OCI-LY7 (cell line): ENCODE measurements around the gene PRKG1.

Source experiments
- EZH2phosphoT487 ChIP-seq: fragments of 200-600 bp; sonication (generic); IDR thresholded peaks from 2 replicates; pipeline ENCODE4 v1.6.1; 2018; ENCODE audit warnings: low read depth, borderline replicate concordance, mild to moderate bottlenecking, mixed run types, antibody characterized with exemption, low read length, moderate library complexity, mixed read lengths
- TF ChIP-seq, protein P1 (sequence below): fragments of 200-600 bp; sonication (generic); conservative IDR thresholded peaks from 2 replicates; pipeline ENCODE4 v1.5.1; 2014; ENCODE audit warnings: mild to moderate bottlenecking, antibody characterized with exemption, low read length, moderate library complexity, mixed read lengths

DNA sequence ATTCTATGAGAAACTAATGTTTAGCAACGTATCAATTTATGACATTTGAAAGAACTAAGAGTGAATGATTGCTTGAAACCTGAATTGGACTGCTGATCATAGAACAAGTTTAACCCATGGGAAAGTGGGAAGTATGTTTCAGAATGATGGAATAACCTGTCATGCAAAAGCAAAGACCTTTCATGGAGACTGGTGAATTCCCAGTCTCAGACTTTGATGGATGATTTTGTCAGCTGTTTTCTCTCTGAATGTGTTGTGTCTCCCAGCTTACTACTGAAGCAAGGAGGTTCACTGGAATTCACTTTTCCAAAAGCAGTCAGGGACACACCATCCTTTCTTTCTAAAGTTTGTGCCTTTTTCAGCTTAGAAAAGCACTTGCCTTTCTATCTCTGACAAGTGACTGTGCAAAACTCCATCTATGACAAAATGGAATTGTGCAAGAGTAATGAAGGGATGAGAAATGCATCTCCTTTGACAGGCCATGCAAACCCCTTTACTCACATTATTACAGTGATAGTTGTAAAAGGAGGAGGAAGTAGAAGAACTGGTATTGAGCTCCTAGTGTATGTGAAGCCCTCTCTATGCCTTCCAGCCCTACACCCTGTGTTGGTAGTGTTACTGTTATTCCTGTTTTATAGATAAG, 176.1 kb downstream of the PRKG1 start:
- TF ChIP-seq, protein P1, sequence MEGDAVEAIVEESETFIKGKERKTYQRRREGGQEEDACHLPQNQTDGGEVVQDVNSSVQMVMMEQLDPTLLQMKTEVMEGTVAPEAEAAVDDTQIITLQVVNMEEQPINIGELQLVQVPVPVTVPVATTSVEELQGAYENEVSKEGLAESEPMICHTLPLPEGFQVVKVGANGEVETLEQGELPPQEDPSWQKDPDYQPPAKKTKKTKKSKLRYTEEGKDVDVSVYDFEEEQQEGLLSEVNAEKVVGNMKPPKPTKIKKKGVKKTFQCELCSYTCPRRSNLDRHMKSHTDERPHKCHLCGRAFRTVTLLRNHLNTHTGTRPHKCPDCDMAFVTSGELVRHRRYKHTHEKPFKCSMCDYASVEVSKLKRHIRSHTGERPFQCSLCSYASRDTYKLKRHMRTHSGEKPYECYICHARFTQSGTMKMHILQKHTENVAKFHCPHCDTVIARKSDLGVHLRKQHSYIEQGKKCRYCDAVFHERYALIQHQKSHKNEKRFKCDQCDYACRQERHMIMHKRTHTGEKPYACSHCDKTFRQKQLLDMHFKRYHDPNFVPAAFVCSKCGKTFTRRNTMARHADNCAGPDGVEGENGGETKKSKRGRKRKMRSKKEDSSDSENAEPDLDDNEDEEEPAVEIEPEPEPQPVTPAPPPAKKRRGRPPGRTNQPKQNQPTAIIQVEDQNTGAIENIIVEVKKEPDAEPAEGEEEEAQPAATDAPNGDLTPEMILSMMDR, result no peak
- TF ChIP-seq EZH2phosphoT487, result no peak
